ENCODE results near the gene ERICH6.

GRCh38 chr3:150748684-150749047 lies 44.9 kb upstream of the ERICH6 start:
- no peak for TF ChIP-seq POLR2A (IDR thresholded peaks at IDR 0.05)
- TF ChIP-seq, protein P1, sequence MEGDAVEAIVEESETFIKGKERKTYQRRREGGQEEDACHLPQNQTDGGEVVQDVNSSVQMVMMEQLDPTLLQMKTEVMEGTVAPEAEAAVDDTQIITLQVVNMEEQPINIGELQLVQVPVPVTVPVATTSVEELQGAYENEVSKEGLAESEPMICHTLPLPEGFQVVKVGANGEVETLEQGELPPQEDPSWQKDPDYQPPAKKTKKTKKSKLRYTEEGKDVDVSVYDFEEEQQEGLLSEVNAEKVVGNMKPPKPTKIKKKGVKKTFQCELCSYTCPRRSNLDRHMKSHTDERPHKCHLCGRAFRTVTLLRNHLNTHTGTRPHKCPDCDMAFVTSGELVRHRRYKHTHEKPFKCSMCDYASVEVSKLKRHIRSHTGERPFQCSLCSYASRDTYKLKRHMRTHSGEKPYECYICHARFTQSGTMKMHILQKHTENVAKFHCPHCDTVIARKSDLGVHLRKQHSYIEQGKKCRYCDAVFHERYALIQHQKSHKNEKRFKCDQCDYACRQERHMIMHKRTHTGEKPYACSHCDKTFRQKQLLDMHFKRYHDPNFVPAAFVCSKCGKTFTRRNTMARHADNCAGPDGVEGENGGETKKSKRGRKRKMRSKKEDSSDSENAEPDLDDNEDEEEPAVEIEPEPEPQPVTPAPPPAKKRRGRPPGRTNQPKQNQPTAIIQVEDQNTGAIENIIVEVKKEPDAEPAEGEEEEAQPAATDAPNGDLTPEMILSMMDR (IDR thresholded peaks at IDR 0.05): no peak

All from body of pancreas (tissue), 4 donors.